Left forelimb (tissue), 1 donor: ENCODE data around the gene PITPNB.

Experiments used
- DNase-seq: peaks from one replicate; pipeline ENCODE4 v3.0.0-alpha.2; 2018; ENCODE audit warnings: low spot score

Gene PITPNB

DNA sequence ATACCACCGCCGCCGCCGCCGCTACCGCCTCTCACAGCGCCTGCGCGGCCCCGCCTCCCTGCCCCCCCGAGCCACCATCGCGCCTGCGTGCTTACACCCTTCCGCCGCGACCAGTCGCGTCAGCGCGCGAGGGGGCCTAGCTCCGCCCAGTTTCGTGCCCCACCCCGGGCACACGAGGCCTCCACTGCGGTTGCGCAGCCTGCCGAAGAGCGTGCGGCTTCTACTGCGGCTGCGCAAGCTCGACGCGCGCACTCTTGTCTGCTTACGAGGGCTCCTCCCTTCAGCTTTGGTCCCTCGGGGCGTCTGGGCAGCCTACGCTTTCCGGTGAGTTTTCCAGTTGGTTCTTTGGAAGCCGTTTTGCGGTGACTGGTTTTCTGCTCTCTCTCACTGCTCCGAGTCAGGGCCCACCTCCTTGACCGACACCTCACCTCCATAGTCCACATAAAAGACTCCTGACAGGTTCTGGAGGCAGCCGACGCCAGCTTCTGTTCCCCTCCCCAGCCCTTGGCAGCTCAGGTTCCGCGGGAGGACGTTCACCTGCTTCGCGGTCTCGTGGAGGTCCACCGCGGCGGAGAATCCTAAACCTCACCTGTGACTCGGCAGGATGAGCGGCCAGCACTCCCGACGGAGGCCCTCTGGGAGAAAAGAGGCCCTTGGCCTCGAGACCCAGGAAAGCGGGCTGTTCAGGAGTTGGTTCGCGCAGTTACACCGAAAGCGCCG, at the start of gene PITPNB:
PITPNB (minus strand) TSS at position 35 of the 720 bp plus-strand sequence. CDS start 65 bp downstream, outside the sequence.
- DNase-seq, result peak; percentile 100

DNA sequence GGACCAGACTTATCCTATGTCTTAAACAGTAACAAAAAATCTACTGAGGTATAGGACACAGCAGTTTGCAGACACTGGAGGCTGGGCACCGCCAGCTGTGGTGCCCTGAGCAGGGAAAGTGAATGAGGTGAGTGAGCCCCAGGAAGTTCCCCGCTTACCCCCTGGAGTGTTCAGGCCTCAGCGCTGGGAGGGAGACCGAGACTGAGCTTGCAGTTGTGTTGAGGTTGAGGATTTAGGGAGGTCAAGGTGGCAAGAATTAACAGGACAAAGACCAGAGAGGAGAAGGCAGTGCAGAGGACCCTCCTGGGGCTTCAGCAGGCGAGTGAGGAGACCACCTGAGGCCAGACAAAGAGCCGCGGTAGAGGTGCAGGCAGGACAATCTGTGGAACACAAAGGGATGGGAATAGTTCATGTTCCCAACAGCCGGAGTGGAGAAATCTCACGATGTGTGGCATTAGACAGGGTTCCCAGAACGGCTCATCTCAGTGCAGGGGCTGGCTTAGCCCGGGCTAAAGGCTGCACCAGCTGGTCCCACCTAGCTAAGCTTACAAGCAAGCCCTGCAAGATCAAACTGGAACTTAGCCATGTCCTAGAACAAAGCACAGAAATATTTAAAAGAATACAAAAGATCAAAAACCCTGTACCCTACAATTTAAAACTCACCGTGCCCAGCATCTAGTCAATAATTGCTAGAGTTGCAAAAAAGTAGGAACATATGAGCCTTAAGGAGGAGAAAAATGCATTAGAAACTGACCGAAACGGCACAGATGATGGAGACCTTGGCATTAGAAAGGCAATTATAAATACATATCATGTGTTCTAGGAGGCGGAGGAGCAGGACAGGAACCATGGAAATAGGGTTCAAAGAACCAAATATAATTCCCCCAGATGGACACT, 47.4 kb upstream of the PITPNB start:
- DNase-seq, result no peak

DNA sequence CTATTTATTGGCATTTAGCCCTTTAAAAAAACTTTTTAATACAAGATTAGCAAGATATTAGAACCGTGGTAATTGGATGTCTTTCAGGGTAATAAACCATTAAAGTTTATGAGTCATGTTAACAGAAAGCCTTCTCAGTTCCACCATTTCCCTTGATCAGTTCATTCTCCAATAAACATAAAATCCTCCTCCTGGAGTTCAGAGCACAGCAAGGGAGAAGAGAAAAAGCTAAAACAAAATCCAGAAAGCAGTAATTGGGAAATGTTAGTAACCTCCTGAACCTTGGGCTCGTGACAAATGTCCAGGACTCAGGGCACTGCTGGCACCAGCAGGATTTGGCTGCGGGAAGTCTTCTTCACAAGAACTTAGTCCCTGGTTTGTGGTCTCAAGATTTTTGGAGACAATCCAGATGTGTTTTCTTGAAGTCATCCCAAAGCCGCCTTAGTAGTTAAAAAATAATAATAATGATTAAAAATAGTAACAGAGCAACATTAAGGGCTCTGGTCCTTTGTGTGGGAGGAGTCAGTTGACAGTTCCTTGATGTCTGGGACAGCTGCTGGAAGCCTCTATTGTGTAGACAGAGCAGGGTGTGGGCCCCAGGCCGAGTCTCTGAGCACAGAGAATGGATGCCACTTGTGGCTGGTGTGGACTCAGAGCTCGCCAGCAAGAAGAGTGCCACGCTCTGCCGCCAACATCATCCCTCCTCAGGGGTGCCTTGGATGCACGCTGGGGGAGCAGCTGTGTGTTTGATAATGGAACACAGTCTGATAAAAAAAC, 43.4 kb upstream of the PITPNB start:
- DNase-seq, result no peak

DNA sequence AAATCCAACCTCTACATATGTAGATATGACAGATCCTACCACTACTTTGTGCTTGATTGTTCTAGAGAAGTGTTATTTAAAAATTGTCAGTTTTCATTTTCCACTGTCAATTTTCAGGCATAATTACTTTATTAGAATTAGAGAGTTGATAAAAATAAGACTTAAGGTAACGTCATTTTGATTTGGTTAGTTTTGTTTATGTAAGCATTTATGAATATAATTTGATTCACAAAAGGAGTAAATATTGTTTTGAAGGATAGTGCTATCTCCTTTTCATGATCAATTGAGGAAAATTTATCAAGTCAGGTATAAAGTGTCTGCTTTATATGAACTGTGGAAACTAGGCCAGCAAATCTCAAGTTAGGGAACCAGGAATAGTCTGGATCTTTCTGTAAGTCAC, 42.6 kb upstream of the PITPNB start:
- no peak for DNase-seq

DNA sequence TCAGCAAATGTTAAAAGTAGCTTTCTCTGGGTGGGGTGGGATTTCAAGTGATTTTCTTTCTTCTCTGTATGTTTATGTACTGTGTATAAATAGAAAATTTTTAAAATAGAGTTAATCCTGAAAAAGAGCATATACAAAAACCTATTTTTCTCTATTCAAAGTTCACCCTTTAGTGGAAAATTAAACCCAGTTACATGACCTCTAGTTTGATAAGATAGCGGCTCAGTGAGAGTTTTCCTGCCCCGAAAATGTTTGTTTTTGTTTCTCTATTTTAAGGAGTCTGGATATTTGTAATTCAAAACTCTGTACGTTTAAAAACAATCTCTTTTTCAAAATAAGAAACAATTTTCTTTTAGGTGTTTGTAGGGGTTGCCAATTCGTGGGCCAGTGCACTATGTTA, 42.1 kb upstream of the PITPNB start:
- DNase-seq, result no peak

DNA sequence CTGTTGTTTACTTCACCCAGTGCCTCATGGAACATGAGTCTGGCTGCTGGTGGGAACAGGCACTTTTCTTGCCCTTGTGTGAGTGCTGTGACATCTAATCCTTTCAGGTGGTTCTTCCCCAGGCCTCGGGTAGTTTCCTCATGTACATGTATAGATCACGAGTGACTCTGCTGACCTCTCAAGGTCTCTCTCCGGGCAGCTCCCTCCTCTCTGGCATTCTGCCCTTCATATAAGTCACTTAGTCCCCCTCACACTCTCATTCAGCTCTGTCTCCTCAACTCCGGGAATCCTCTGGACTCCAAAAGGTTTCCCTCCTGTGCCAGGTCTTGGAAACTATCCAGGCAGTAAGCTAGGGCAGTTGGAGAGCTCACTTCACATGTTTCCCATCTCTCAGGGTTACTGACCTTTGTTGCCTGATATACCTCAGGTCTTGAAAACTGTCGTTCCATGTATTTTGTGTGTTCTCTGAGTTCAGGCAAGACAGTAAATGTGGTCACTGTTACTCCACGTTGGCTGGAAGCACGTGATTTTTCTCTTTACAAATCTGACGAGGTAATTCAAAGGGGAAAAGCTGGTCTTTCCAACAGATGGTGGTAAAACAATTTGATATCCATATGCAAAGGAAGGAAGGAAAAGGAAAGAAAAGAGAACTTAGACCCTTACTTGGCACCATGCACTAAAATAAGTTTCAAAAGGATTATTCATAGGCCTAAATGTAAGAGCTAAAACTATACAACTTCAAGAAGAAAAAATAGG, 40.5 kb upstream of the PITPNB start:
- DNase-seq, result no peak

DNA sequence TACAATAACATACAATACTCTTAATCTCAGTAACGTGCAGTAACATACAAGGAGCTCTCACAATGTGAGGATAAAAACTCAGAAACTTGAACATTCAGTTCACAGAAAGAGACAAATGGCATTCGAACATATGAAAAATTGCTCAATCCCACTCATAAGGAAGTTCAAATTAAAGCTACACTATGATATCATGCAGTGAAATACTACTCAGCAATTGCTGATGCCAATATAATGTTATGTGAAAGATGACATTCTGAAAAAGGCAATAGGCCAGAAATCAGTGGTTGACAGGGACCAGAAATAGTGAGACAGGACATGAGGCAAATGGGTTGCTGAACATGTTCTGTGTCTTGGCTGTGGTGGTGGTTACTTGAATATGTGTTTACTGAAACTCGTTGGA, 33.7 kb upstream of the PITPNB start:
- DNase-seq, result no peak

DNA sequence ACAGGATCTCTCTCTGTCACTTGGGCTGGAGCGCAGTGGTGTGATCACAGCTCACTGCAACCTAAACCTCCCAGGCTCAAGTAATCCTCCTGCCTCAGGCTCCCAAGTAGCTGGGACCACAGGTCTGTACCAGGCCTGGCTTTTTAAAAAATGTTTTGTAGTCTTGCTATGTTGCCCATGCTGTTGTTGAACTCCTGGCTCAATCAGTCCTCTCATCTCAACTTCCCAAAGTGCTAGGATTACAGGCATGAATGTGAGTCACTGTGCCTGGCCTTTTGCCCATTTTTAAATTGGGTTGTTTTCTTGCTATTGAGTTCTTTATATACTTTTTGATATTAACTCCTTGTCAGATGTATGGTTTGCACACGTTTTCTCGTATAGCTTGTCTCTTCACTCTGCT, 33.0 kb upstream of the PITPNB start:
- DNase-seq, result no peak

DNA sequence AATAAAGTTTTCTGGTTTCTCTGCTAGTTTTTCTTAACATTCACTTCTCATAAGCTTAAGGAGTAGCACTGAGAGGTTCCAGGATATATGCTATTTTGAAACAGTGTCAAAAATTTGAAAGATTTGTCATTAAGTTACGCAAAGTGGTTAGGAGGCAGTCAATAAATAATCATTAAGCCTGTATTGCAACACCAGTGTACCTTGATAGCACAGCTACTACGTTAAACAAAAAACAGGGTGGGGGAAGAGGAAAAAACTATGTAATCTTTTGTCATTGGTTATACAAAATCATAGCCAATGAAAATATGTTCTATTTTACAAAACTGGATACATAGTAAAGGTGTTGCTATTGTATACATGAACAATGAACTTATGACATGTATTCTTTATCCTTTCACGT, 30.4 kb upstream of the PITPNB start:
- DNase-seq, result no peak

DNA sequence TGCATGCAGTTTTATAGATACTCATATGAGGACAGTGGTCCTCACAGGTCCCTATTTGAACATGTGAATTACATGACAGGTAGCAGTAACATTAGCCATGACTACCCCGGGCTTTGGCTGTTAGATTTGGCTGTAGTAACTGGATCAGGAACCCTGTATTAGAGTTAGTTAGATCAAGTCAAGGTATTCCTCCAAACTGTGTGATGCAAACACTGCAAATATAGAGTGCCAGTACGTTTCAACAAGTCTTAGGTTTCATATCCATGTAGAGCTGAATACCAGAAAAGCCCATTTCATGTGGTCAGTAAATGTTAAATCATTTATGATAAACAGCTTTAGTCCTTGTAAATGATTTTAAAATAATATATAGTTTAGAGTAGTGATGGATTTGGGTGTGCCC, 29.5 kb upstream of the PITPNB start:
- no peak for DNase-seq

DNA sequence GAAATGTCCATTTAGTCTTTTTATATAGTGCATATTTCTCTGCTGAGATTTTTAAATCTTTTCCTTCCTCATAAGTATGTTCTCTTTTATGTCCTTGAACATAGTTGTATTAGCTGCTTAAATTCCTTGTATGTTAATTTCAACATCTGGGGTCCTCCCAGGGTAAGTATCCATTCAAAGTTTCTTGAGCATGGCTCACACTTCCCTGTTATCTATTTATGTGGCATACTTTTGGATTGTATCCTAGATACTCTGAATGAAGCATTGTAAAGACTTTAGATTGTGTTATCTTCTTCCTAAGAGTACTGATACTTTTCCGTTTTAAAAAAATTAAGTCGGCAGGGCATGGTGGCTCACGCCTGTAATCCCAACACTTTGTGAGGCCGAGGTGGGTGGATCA, 28.4 kb upstream of the PITPNB start:
- DNase-seq, result no peak

DNA sequence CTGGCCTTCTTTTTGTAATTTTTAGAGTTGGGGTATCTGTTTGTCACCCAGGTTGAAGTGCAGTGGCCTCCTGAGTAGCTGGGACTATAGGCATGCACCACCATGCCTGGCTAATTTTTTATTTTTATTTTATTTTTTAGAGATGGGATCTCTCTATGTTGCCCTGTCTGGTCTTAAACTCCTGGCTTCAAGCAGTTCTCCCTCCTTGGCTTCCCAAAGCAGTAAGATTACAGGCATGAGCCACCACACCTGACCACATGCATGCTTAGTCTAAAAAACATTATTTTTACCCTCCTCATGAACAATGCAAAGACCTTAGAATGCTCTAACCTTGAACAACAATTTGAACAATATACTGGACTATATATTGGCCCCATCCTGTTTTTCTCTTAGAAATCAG, 22.1 kb upstream of the PITPNB start:
- DNase-seq, result no peak

DNA sequence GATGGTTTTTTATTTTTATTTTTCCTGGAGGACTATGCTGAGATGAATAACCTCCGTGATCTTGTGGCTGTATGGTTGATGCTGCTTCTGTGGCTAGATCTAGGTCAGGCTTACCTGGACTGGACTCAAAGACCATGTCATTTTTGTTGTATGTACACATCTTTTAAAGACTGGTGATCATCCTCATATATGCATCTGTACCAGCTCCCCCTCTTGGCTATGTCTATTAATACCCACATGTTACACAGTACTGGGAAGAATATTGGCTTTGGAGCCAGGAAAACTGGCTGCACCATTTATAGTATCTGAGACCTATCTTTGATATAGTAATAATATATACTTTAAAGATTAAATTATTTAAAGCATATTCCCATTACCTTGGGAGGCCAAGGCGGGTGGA, 18.4 kb upstream of the PITPNB start:
- no peak for DNase-seq

DNA sequence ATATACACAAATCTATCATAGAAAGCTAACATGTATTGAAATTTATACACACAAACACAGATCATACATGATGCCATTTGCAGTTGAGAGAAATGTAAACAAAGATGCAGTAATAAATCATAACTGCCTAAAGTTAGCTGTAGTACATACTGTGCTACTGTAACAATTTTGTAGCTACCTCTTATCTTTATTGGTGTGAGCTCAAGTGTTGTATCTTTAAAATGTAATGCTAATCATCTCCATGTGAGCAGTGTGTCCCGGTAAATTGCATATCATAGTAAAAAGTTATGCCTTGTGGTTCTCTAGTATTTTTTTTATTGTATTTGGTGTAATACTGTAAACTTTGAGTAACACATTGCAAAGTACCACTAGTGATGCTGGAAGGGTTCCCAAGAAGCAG, 16.8 kb upstream of the PITPNB start:
- no peak for DNase-seq

DNA sequence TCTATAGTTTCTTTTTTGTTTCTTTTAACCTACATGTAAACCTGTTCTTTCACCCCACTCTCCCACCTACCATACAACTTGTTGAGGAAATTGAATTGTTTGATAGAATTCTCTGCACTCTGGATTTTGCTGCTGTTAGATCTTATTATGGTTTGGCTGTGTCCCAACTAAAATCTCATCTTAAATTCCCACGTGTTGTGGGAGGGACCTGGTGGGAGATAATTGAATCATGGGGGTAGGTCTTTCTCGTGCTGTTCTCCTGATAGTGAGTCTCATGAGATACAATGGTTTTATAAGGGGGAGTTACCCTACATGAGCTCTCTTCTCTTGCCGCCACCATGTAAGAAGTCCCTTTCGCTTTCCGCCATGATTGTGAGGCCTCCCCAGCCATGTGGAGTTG, 15.0 kb upstream of the PITPNB start:
- no peak for DNase-seq

DNA sequence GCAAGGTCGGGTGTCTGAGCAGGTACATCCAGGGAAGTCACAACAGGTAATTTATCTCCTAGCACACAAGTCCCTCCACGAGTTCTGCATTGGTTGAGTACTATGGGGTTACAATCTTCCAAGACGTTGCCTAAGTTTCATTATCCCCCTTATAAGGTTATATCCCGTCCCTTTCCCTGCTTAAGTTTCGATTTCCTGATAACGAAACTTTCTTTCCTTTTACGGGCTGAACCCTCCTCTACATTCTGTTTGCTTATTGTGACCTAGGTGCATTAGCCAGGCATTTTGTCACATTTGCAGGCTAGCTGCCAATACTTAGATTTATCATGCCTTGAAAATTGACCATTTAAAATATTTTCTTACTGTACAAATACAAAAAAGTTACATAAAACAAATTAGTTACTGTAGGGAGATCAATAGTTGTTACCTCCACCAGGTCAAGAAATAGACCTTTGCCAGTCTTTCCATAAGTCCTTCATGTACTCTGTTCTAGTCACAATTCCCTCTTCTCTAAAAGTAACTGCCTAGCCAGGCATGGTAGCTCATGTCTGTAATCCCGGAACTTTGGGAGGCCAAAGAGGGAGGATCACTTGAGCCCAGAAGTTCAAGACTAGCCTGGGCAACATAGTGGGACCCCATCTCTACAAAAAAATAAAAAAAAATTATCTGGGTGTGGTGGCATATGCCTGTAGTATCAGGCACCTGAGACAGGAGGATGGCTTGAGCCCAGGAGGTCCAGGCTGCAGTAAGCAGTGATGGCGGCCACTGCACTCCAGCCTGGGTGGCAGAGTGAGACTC, 14.3 kb upstream of the PITPNB start:
- no peak for DNase-seq

DNA sequence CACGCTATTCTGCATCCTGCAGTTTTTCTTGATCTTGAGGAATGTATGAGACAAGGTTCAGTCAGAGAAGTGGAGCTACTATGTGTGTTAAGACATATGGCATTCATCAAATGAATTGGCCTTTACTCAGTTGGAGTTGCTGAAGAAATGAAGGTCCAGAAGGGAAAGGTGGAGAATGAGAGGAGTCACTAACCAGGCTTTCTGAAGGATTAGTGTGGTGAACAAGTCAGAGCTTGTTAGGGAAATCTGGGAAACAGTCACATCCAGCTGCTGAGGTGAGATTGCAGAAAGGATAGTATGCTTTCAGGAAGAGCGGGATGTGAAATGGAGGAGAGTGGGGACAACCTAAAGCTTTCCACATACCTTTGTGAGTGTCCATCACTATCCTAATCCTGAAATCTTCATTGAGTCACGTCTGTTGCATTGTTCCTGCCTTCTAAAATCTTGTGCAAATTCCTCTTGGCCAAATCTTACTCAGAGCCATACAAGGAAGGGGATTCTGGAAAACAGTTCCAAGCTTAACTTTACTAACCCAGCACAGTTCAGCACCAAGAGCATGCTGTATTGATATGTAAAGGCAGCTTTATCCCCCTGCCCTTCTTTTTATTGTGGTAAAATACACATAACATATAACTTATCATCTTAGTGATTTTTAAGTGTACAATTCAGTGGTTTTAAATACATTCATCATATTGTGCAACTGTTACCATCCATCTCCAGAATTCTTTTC, 11.4 kb upstream of the PITPNB start:
- DNase-seq, result no peak

DNA sequence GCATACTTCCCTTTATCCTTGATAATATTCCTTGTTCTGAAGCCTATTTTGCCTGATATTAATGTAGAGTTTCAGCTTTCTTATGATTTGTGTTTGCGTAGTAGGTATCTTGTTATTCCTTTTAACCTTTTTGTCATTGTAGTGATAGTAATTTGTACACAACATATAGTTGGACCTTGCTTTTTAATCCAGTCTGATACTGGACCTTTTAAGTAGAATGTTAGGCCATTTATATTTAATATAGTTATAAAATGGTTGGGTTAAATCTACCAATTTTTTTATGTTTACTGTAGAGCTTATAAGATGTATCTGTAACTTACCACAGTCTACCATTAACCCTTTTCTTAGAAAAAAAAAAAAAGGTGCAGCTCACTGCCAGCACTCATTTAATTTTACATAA, 8.6 kb upstream of the PITPNB start:
- no peak for DNase-seq

DNA sequence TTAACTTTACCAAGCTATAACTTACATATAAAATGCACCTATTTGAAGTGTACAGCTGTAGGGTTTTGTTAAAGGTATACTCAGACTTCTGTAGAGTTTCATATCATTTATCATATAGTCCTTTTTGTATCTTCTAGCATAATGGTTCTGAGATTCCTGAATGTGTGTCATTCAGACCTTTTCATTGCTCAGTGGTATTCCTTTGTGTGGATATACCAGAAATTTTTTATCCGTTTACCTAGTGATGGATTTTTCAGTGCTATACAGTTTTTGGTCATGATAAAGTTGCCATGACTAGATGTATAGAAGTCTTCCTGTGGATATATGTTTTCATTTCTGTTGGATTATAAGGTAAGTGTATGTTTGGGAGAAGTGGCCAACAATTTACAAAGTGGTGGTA, 6.3 kb upstream of the PITPNB start:
- no peak for DNase-seq
